Middle frontal gyrus (tissue), 1 donor: ENCODE results near the gene PSMD12.
"Not testable (repeated sequence)": the region's sequence is repeated elsewhere in the genome, so short reads cannot be mapped to it uniquely, and the experiment has no call there.

ENCODE experiments used
- DNase-seq: peaks from one replicate; pipeline ENCODE4 v3.0.0-alpha.2; 2015; ENCODE audit warnings: low spot score; ENCODE audit errors: extremely low spot score

The PSMD12 gene

GRCh38 chr17:67359960-67360791, 6.2 kb downstream of the PSMD12 start:
- no peak for DNase-seq

GRCh38 chr17:67358612-67359011, 7.8 kb downstream of the PSMD12 start:
- DNase-seq = no peak

GRCh38 chr17:67353929-67354574, 12.3 kb downstream of the PSMD12 start:
- no peak for DNase-seq

GRCh38 chr17:67353161-67353560, 13.2 kb downstream of the PSMD12 start:
- no peak for DNase-seq

- no peak for DNase-seq
These were observed 17.0 kb downstream of the PSMD12 start for GRCh38 chr17:67349420-67349819.

GRCh38 chr17:67347826-67348225, 18.6 kb downstream of the PSMD12 start:
- DNase-seq = no peak

- no peak for DNase-seq
These were observed 23.1 kb downstream of the PSMD12 start for GRCh38 chr17:67343237-67343636.

GRCh38 chr17:67338353-67338752, 28.0 kb downstream of the PSMD12 start:
- not testable (repeated sequence) for DNase-seq

GRCh38 chr17:67336859-67337258, 29.5 kb downstream of the PSMD12 start:
- no peak for DNase-seq

- DNase-seq = no peak
These were observed 31.0 kb downstream of the PSMD12 start for GRCh38 chr17:67335245-67335835.

GRCh38 chr17:67332162-67332508, 34.2 kb downstream of the PSMD12 start:
- not testable (repeated sequence) for DNase-seq

- DNase-seq = not testable (repeated sequence)
These were observed 34.8 kb downstream of the PSMD12 start for GRCh38 chr17:67331381-67332161.

- DNase-seq = no peak
These were observed 38.4 kb downstream of the PSMD12 start for GRCh38 chr17:67328026-67328425.

- DNase-seq = not testable (repeated sequence)
These were observed 39.2 kb downstream of the PSMD12 start for GRCh38 chr17:67326959-67327745.

- DNase-seq = no peak
These were observed 39.9 kb downstream of the PSMD12 start for GRCh38 chr17:67326440-67326839.

GRCh38 chr17:67324330-67324729, 42.0 kb downstream of the PSMD12 start:
- no peak for DNase-seq

GRCh38 chr17:67323445-67323844, 42.9 kb downstream of the PSMD12 start:
- no peak for DNase-seq

GRCh38 chr17:67322042-67322787, 44.2 kb downstream of the PSMD12 start:
- DNase-seq = no peak

- not testable (repeated sequence) for DNase-seq
These were observed 44.9 kb downstream of the PSMD12 start for GRCh38 chr17:67321486-67321885.

- DNase-seq = no peak
These were observed 49.6 kb downstream of the PSMD12 start for GRCh38 chr17:67316781-67317180.
